Endothelial cell of umbilical vein (primary cell): ENCODE measurements around the gene SLC52A1. TPM values are rescaled to one million over a fixed set of nuclear protein-coding genes. Genes with fewer than 3 reads are reported as not detected.

ENCODE experiments used
- BruUV-seq: library from RNA; stranded (reverse); fragments of 400-500 nt; replicated peaks from 2 replicates; lab custom pipeline; 2021; lab: Mats Ljungman, UMichigan
- CTCF ChIA-PET: fragments of 300-600, 350-600 bp; sonication (Branson Sonifier 250); formaldehyde crosslinking; loops from one replicate; lab custom pipeline; 2021; ENCODE audit warnings: antibody characterized with exemption, inconsistent platforms; lab: Charles Lee
- POLR2A ChIA-PET: fragments of 300-600, 350-600 bp; sonication (Branson Sonifier 250); formaldehyde crosslinking; loops from one replicate; lab custom pipeline; 2021; ENCODE audit warnings: antibody characterized with exemption, inconsistent platforms; lab: Charles Lee
- DNase-seq: peaks from one replicate; pipeline ENCODE4 v3.0.0-alpha.2; 2011; ENCODE audit warnings: low read depth, low spot score
- FAIRE-seq: peaks from 2 replicates; lab custom pipeline; 2011; peaks lifted over from hg19 to GRCh38; lab: Jason Lieb, UNC
- H2AFZ ChIP-seq: 2 replicates; pipeline ENCODE4 v1.6.0; 2012; ENCODE audit warnings: low read depth, low read length, control low read depth, inconsistent platforms
- H3K27ac ChIP-seq: 2 replicates; pipeline ENCODE4 v1.5.1; 2011; ENCODE audit warnings: low read depth, mild to moderate bottlenecking, control low read depth, low read length, moderate library complexity; ENCODE audit not compliant: insufficient read depth
- H3K27me3 ChIP-seq, 2 experiments: 2 replicates each; pipeline versions ENCODE4 v1.6.0 to v1.6.1; 2011; ENCODE audit warnings: low read length in 2 of 2, mixed read lengths in 1 of 2; ENCODE audit not compliant: control insufficient read depth in 2 of 2, insufficient read depth in 2 of 2
- H3K36me3 ChIP-seq, 2 experiments: 2 replicates in 1 of 2; 3 replicates in 1 of 2; pipeline ENCODE4 v1.5.1; 2011; ENCODE audit warnings: low read length in 2 of 2, mild to moderate bottlenecking in 1 of 2, moderate library complexity in 1 of 2; ENCODE audit not compliant: control insufficient read depth in 2 of 2, insufficient read depth in 2 of 2; ENCODE audit errors: extremely low read depth in 1 of 2
- H3K4me1 ChIP-seq: 3 replicates; pipeline ENCODE4 v1.5.1; 2011; ENCODE audit warnings: mild to moderate bottlenecking, low read length; ENCODE audit not compliant: control insufficient read depth, insufficient read depth; ENCODE audit errors: extremely low read depth
- H3K4me2 ChIP-seq: 2 replicates; pipeline ENCODE4 v1.6.1; 2011; ENCODE audit warnings: low read length, control low read depth, mixed read lengths; ENCODE audit not compliant: insufficient read depth
- H3K4me3 ChIP-seq, 3 experiments: fragments of 200-600 bp in 1 of 3; sonication (generic), shearing (Covaris generic) in 1 of 3; replicated peaks in 1 of 3; 2 replicates each; pipeline ENCODE4 v1.5.1; 2011 to 2016; ENCODE audit warnings: control low read depth in 3 of 3, low read length in 3 of 3, mild to moderate bottlenecking in 2 of 3, inconsistent platforms in 1 of 3, low read depth in 1 of 3, moderate library complexity in 1 of 3; ENCODE audit not compliant: insufficient read depth in 1 of 3
- H3K79me2 ChIP-seq: 2 replicates; pipeline ENCODE4 v1.6.0; 2012; ENCODE audit warnings: low read length, inconsistent platforms; ENCODE audit not compliant: control insufficient read depth, insufficient read depth
- H3K9ac ChIP-seq: replicated peaks from 2 replicates; pipeline ENCODE3; 2011; ENCODE audit warnings: low read length, control low read depth; ENCODE audit not compliant: insufficient read depth; ENCODE audit errors: extremely low read depth
- H3K9me1 ChIP-seq: replicated peaks from 3 replicates; pipeline ENCODE4 v1.6.0; 2011; ENCODE audit warnings: mild to moderate bottlenecking, low read length; ENCODE audit not compliant: control insufficient read depth, insufficient read depth; ENCODE audit errors: extremely low read depth
- H3K9me3 ChIP-seq: replicated peaks from 2 replicates; pipeline ENCODE4 v1.5.1; 2012; ENCODE audit warnings: low read length, inconsistent platforms; ENCODE audit not compliant: control insufficient read depth, insufficient read depth
- H4K20me1 ChIP-seq: replicated peaks from 2 replicates; pipeline ENCODE3; 2011; ENCODE audit warnings: mild to moderate bottlenecking, low read length; ENCODE audit not compliant: control insufficient read depth, insufficient read depth; ENCODE audit errors: extremely low read depth
- EZH2 ChIP-seq: IDR thresholded peaks from 2 replicates; pipeline ENCODE4 v1.6.1; 2012; ENCODE audit warnings: borderline replicate concordance, low read depth, mild to moderate bottlenecking, moderate library complexity, low read length, inconsistent platforms; ENCODE audit not compliant: severe bottlenecking
- FOS ChIP-seq: IDR thresholded peaks from 2 replicates; pipeline ENCODE4 v1.6.1; 2011; ENCODE audit warnings: mild to moderate bottlenecking, low read length, moderate library complexity, borderline replicate concordance; ENCODE audit not compliant: insufficient read depth
- GATA2 ChIP-seq: IDR thresholded peaks from 2 replicates; pipeline ENCODE4 v1.7.0; 2011; ENCODE audit warnings: low read depth, mild to moderate bottlenecking, moderate library complexity, mixed read lengths, low read length; ENCODE audit not compliant: insufficient read length, insufficient read depth
- MAX ChIP-seq: IDR thresholded peaks from 2 replicates; pipeline ENCODE4 v1.6.1; 2011; ENCODE audit not compliant: insufficient read depth, insufficient read length
- MYC ChIP-seq: IDR thresholded peaks from one replicate; pipeline ENCODE4 v1.6.1; 2011; ENCODE audit warnings: mild to moderate bottlenecking, low read depth, low read length
- POLR2AphosphoS5 ChIP-seq: IDR thresholded peaks from 2 replicates; pipeline ENCODE4 v1.6.1; 2012; ENCODE audit warnings: low read depth, mild to moderate bottlenecking, control low read depth, low read length, moderate library complexity; ENCODE audit not compliant: insufficient read depth
- dilution Hi-C: fragments of 300-500 bp; cut with MboI; formaldehyde crosslinking; loops from one replicate; pipeline ENCODE4 v1.15.0; 2019; ENCODE audit warnings: low sequenced_read_pairs; ENCODE audit not compliant: extremely low pct_ligation_motif_present
- intact Hi-C: fragments of 100-400 bp; cut with micrococcal nuclease; formaldehyde crosslinking; loops from one replicate; pipeline ENCODE4 v1.10.0; 2022
- polyA plus RNA-seq, 4 experiments: library from polyadenylated mRNA; depleted of rRNA in 3 of 4; stranded (reverse) in 3 of 4; unstranded in 1 of 4; fragments of >200 nt; gene quantifications; 2 replicates each; pipeline versions ENCODE4 v1.2.1 to v1.2.3, GENCODE V29; 2011 to 2012; ENCODE audit warnings: missing spikeins in 1 of 4
- total RNA-seq: library from RNA; stranded (reverse); gene quantifications from 2 replicates; pipeline ENCODE4 v1.2.3, GENCODE V29; 2021

The SLC52A1 gene
- total and polyA plus RNA-seq, 2 donors (not counting 3 experiments of a cell fraction or from before 2014, with no cell fraction given): 0.04 TPM; not detected in 1

- no TSS peak for BruUV-seq
- H3K36me3 ChIP-seq: no peaks in the 10 kb centered on the region
- H3K79me2 ChIP-seq: no peaks in the 10 kb centered on the region
- DNase-seq (no peak), FAIRE-seq (no peak)
- H3K4me1 ChIP-seq: no peaks in the 10 kb centered on the region
- H3K9ac ChIP-seq: no peak overlapping the region
- no peaks in the 10 kb centered on the region for H4K20me1 ChIP-seq
- no peaks in the 10 kb centered on the region for H3K9me1 ChIP-seq
- dilution Hi-C loops (no loop called here), intact Hi-C loops (no loop called here)
- no peaks in the 10 kb centered on the region for H3K9me3 ChIP-seq
- CTCF ChIA-PET: no interaction called here
- H3K27me3 ChIP-seq: no peaks in the 10 kb centered on the region
- no peak for TF ChIP-seq MAX
- no peak for TF ChIP-seq POLR2AphosphoS5
- no peak for TF ChIP-seq EZH2
- no peak for TF ChIP-seq GATA2
- no peak for TF ChIP-seq MYC
- H3K4me3 ChIP-seq: no peak overlapping the region
- H3K4me2 ChIP-seq: no peak overlapping the region
- POLR2A ChIA-PET: no interaction called here
- no peak overlapping the region for H2AFZ ChIP-seq
- no peak overlapping the region for H3K27ac ChIP-seq
Observed at GRCh38 chr17:5043524-5043923, 8.3 kb upstream of the SLC52A1 start.

- CTCF ChIA-PET: no interaction called here
- H4K20me1 ChIP-seq: no peaks in the 10 kb centered on the region
- intact Hi-C loops (no loop called here), dilution Hi-C loops (no loop called here)
- H3K79me2 ChIP-seq: no peaks in the 10 kb centered on the region
- no peak for TF ChIP-seq FOS
- H3K36me3 ChIP-seq: no peaks in the 10 kb centered on the region
- POLR2A ChIA-PET: no interaction called here
- no peaks in the 10 kb centered on the region for H3K4me1 ChIP-seq
- H3K27me3 ChIP-seq: no peaks in the 10 kb centered on the region
- FAIRE-seq: no peak
- H3K9ac ChIP-seq: no peak overlapping the region
- H3K27ac ChIP-seq: no peak overlapping the region
- H3K9me1 ChIP-seq: no peaks in the 10 kb centered on the region
- H3K4me3 ChIP-seq: no peak overlapping the region
- no peak overlapping the region for H2AFZ ChIP-seq
- DNase-seq: no peak
- no TSS peak for BruUV-seq
- no peaks in the 10 kb centered on the region for H3K9me3 ChIP-seq
- H3K4me2 ChIP-seq: no peak overlapping the region
Observed at GRCh38 chr17:5042157-5043022, 7.2 kb upstream of the SLC52A1 start.
